ENCODE measurements around the gene EVA1C. TPM values are rescaled to one million over a fixed set of nuclear protein-coding genes. Genes with fewer than 3 reads are reported as not detected.
"Not testable (repeated sequence)": the region's sequence is repeated elsewhere in the genome, so short reads cannot be mapped to it uniquely, and the experiment has no call there.

EVA1C gene
- total RNA-seq, 1 experiment from 2014 or later, result 22.2 TPM

DNA sequence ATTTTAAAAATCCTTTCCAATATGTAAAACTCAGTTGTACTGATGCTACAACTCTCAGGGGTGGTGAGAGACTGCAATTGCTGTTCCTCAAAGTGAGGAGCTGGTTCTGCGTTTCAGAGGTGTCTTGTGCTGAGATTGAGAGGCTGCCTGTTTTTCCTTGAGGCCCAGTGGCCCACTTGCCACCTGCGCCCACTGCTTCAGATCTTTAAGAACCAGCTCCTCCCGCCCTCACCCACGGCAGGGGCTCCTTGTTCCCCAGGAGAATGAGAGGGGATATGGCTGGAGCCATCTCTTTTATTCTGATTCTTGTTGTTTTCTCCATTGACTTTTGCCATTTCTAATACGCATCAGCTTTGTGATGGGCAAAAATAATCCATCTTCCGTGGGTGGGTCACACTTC, 45.5 kb downstream of the EVA1C start:
- H3K4me1 Mint-ChIP-seq (ENCODE audit: insufficient read depth, unreplicated experiment), result peaks cover 21% of the 10 kb centered on the region
- intact Hi-C loops (cut with micrococcal nuclease), result no loop called here
- no peak overlapping the region for H3K4me3 Mint-ChIP-seq (ENCODE audit: unreplicated experiment)
- BruUV-seq (replicated peaks), result no TSS peak
- ChIA-PET POLR2A (interaction anchor here (1.2 kb wide), 1 partner anchor 17 kb away, joined by 5 read pairs; no protein-coding TSS in a partner anchor), CTCF (interaction anchor here (0.7 to 1.5 kb wide), 4 partner anchors 19 to 143 kb away, joined by 3 to 7 read pairs (median 4); no protein-coding TSS in a partner anchor)
- no peaks in the 10 kb centered on the region for H3K27me3 Mint-ChIP-seq (ENCODE audit: insufficient read depth, unreplicated experiment)
- H3K36me3 Mint-ChIP-seq (ENCODE audit: insufficient read depth, unreplicated experiment), result peaks cover 40% of the 10 kb centered on the region
- H3K9me3 Mint-ChIP-seq (ENCODE audit: unreplicated experiment), result no peaks in the 10 kb centered on the region
- TF ChIP-seq, protein P1, sequence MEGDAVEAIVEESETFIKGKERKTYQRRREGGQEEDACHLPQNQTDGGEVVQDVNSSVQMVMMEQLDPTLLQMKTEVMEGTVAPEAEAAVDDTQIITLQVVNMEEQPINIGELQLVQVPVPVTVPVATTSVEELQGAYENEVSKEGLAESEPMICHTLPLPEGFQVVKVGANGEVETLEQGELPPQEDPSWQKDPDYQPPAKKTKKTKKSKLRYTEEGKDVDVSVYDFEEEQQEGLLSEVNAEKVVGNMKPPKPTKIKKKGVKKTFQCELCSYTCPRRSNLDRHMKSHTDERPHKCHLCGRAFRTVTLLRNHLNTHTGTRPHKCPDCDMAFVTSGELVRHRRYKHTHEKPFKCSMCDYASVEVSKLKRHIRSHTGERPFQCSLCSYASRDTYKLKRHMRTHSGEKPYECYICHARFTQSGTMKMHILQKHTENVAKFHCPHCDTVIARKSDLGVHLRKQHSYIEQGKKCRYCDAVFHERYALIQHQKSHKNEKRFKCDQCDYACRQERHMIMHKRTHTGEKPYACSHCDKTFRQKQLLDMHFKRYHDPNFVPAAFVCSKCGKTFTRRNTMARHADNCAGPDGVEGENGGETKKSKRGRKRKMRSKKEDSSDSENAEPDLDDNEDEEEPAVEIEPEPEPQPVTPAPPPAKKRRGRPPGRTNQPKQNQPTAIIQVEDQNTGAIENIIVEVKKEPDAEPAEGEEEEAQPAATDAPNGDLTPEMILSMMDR (IDR thresholded peaks at IDR 0.05; ENCODE audit: unreplicated experiment), result no peak
- H3K27ac Mint-ChIP-seq (ENCODE audit: low read depth, unreplicated experiment), result peak overlapping the region; percentile 79
- DNase-seq (ENCODE audit: unreplicated experiment), result no peak

- Mint-ChIP-seq H3K27me3 (ENCODE audit: insufficient read depth, unreplicated experiment) (no peaks in the 10 kb centered on the region), H3K36me3 (ENCODE audit: insufficient read depth, unreplicated experiment) (peaks cover 41% of the 10 kb centered on the region), H3K4me3 (ENCODE audit: unreplicated experiment) (no peak overlapping the region), H3K9me3 (ENCODE audit: unreplicated experiment) (no peaks in the 10 kb centered on the region), H3K27ac (ENCODE audit: low read depth, unreplicated experiment) (peak overlapping the region; percentile 18), H3K4me1 (ENCODE audit: insufficient read depth, unreplicated experiment) (peaks cover 34% of the 10 kb centered on the region)
- POLR2A ChIA-PET, result no interaction called here
- no TSS peak for BruUV-seq (replicated peaks)
- DNase-seq (ENCODE audit: unreplicated experiment), result no peak
- CTCF ChIA-PET, result no interaction called here
- intact Hi-C loops (cut with micrococcal nuclease), result no loop called here
- TF ChIP-seq, protein P1 (IDR thresholded peaks at IDR 0.05; ENCODE audit: unreplicated experiment), result no peak
These were observed 47.5 kb downstream of the EVA1C start for GRCh38 chr21:32459972-32460371.

- no peaks in the 10 kb centered on the region for H3K9me3 Mint-ChIP-seq (ENCODE audit: unreplicated experiment)
- no peaks in the 10 kb centered on the region for H3K27me3 Mint-ChIP-seq (ENCODE audit: insufficient read depth, unreplicated experiment)
- DNase-seq (ENCODE audit: unreplicated experiment), result no peak
- intact Hi-C loops (cut with micrococcal nuclease), result no loop called here
- TF ChIP-seq, protein P1 (IDR thresholded peaks at IDR 0.05; ENCODE audit: unreplicated experiment), result no peak
- H3K36me3 Mint-ChIP-seq (ENCODE audit: insufficient read depth, unreplicated experiment), result peaks cover 50% of the 10 kb centered on the region
- H3K4me1 Mint-ChIP-seq (ENCODE audit: insufficient read depth, unreplicated experiment), result peaks cover 32% of the 10 kb centered on the region
- ChIA-PET POLR2A (no interaction called here), CTCF (no interaction called here)
- H3K27ac Mint-ChIP-seq (ENCODE audit: low read depth, unreplicated experiment), result no peak overlapping the region
- H3K4me3 Mint-ChIP-seq (ENCODE audit: unreplicated experiment), result no peak overlapping the region
- no TSS peak for BruUV-seq (replicated peaks)
These were observed 49.0 kb downstream of the EVA1C start for GRCh38 chr21:32461503-32461902.

- CTCF ChIA-PET, result interaction anchor here (0.6 kb wide), 2 partner anchors 18 to 45 kb away, joined by 4 read pairs; no protein-coding TSS in a partner anchor
- peak overlapping the region; percentile 87 for H3K27ac Mint-ChIP-seq (ENCODE audit: low read depth, unreplicated experiment)
These were observed 50.1 kb downstream of the EVA1C start for GRCh38 chr21:32462564-32462963.

More at GRCh38 chr21:32462564-32462963, 50.1 kb downstream of the EVA1C start:
- BruUV-seq (replicated peaks); intact Hi-C loops (cut with micrococcal nuclease); H3K4me3 Mint-ChIP-seq (ENCODE audit: unreplicated experiment); H3K9me3 Mint-ChIP-seq (ENCODE audit: unreplicated experiment); DNase-seq (ENCODE audit: unreplicated experiment); H3K27me3 Mint-ChIP-seq (ENCODE audit: insufficient read depth, unreplicated experiment): not testable (repeated sequence)
- POLR2A ChIA-PET, result interaction anchor here (1.7 kb wide), 1 partner anchor 12 kb away, joined by 6 read pairs; no protein-coding TSS in a partner anchor
- H3K36me3 Mint-ChIP-seq (ENCODE audit: insufficient read depth, unreplicated experiment), result peaks cover 56% of the 10 kb centered on the region
- H3K4me1 Mint-ChIP-seq (ENCODE audit: insufficient read depth, unreplicated experiment), result peaks cover 25% of the 10 kb centered on the region
